Activated CD4-positive, CD25-positive, alpha-beta regulatory T cell treated with anti-CD3 and anti-CD28 coated beads, Interleukin-2, amount 50 U/mL, for 16 hours (primary cell): ENCODE results near the gene PAX3.

ENCODE experiments used
- DNase-seq: peaks from one replicate; pipeline ENCODE4 v3.0.0-alpha.2; 2020; ENCODE audit warnings: low read depth, low spot score

The PAX3 gene

DNA sequence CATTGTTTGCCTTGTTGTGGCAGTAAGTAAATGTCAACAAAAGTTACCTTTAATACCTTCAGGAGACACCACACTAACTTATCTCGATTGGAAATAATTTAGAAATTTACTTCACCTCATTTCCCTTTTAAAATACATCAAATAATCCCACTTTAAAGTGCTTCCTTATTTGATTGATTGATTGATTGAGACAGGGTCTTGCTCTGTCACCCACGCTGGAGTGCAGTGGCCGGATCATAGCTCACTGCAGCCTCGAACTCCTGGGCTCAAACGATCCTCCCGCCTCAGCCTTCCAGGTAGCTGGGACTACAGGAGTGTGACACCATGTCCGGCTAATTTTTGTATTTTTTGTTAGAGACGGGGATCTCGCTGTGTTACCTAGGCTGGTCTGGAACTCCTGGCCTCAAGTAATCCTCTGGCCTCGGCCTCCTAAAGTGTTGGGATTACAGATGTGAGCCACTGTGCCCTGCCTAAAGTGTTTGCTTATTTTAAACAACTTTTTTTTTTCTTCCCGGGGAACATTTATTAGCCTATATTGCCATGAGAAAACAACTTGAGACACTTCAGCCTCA lies 12.0 kb upstream of the PAX3 start:
- DNase-seq, result no peak

DNA sequence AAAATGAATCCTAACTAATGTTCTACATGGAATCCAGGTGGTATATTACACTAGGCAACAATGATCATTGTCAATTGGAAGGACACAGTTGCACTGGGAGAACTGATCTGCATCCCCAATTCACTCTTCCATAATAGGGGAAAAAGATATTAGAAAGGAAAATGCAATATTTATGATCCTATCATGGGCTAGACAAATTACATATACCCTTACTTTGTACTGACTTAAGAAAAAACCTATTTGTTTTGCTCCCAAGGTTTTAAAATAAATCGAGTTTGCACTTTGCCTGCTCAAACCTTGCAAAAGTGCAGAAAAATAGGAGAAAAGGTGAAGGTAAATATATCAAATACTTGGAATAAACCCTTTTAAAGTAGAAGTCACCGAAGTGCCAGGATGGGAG lies 11.0 kb upstream of the PAX3 start:
- no peak for DNase-seq

DNA sequence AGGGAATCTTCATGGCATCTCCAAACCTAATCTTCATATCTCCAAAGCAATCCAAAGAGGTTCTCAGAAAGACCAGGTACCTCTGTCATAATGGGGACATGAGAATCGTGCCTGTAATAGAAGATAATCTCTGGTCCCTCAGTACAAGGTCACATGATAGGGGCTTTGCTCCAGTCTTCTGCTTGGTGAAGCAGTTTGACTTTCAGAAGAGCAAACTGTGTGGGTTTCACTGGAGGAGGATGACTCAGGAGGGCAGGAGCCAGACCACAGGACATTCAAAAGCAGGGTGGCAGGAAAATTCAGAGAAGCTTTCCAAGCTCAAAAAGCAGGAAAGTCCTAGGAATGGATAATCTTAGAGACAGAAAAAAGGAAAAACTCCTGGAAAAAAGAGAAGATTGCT lies 10.6 kb upstream of the PAX3 start:
- no peak for DNase-seq

GRCh38 chr2:222307978-222308730 lies 9.4 kb upstream of the PAX3 start:
- no peak for DNase-seq

- no peak for DNase-seq
Observed at GRCh38 chr2:222307143-222307756, 8.5 kb upstream of the PAX3 start.

DNA sequence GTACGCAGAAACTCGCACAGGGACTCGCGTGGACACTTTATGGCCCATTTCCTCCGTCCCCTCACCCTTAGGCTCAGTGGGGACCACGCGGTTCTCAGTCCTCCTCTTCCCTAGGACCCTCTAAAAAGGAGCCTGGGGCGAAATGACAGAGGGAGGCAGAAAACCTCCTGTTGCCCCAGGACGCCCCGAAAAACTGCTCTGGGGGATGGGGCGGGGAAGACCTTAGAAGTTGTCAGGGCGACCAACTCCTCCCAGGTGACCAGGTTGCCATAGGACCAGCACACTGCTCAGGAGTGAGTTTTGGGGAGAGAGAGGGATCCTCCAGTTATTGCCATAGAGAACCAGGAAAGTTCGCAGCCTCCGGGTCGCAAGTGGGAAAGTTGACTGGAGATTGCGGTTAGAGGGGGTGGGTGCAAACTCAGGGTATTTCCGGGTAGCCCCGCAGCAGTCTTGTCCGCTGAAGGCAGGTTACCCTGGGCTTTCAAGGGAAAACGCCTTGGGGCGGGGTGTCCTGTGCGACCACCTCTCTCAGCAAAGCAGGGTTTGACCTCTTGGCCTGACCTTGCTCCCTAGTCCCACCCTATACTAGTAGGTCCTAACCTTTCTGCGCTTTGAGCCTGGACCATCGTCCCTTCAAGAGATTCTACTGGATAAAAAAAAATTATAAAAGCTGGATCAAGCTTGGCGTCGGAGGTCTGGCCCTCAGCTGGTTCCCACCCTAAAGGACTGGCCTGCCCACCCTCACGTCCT lies 7.8 kb upstream of the PAX3 start:
- DNase-seq, result no peak

GRCh38 chr2:222305516-222306392 lies 7.0 kb upstream of the PAX3 start:
- no peak for DNase-seq

- no peak for DNase-seq
Observed at GRCh38 chr2:222304737-222305515, 6.1 kb upstream of the PAX3 start.

DNA sequence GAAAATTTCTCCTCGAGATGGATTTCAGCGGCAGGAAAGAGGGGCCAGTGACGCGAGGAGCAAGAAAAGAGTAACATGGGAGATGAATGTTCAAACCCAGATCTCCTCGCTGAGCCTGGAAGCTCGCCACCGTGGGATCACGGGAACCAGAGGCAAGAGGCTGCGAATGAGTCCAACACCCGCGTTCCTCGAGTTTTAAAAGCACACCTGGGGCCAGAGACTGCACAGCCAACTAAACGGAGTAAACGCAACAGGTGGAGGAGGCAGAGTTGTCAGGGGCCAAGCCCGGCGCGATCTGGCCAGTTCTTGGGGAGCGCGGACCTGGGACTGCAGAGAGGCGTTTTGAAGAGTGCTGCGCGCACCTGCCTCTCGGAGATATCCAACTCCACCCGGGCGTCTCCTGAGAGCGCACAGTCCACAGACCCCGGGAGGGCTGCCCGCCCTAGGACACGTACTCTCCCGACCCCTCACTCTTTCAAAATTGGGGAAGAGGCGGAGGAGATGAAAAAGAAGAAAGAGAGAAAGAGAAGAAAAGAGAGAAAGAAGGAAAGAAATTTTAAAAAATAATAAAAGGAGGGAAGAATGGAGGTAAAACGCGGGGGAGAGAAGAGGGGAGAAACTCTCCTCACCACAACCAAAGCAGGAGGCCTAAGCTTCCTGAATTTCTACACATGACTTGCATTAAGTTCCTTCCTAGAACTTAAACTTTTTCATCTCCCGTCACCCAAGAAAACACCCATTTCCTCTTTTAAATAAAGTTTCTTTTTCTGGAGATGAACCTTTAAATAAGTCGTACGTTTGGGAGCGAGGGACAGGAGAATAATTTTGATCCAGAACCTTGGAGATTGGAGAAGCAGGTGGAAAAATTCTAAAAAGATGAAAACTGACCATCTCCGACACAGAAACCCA lies 5.3 kb upstream of the PAX3 start:
- DNase-seq, result no peak

- no peak for DNase-seq
Observed at GRCh38 chr2:222303045-222303827, 4.4 kb upstream of the PAX3 start.

- DNase-seq, result no peak
Observed at GRCh38 chr2:222302178-222303018, 3.6 kb upstream of the PAX3 start.

DNA sequence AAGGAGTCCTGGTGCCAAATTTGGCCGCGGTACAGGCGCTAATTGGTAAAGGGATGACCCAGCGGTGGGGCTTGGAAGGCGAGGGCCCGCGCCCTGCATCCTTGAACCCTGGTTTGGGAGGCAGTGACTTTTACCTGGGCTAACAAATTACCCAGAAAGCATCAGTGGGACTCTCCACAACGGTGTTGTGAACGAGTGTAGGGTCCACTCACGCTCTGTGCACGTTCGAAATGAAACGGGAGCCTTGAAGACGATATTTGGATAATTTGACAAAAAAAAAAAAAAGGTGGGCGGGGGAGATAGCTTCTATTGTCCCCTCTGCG lies 3.0 kb upstream of the PAX3 start:
- DNase-seq, result no peak

- no peak for DNase-seq
Observed at GRCh38 chr2:222301053-222301795, 2.4 kb upstream of the PAX3 start.

DNA sequence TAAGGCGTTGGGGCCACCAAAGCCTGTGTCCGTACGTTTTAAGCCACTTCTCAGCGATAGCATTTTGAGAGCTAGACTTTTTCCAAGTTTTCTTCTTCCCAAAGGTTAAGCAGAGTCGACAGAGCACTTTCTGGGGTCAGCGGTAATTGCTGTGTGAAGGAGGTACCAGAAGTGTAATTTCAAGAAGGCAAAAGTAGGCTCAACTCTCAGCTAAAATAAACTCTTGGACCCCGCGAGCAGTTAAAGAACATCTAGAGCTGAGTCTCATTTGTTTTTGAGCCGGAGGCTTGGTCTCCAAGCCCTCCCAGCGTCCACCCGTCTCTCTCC lies 1.9 kb upstream of the PAX3 start:
- no peak for DNase-seq

- DNase-seq, result no peak
Observed at GRCh38 chr2:222299906-222300725, 1.3 kb upstream of the PAX3 start.

GRCh38 chr2:222298001-222298310 lies 842 bp downstream of the PAX3 start:
- DNase-seq, result no peak

GRCh38 chr2:222297600-222297935 lies 1.2 kb downstream of the PAX3 start:
- no peak for DNase-seq
